ENCODE results near the gene RRP36.

Gene RRP36

GRCh38 chr6:43058531-43058930, 37.1 kb downstream of the RRP36 start:
- Histone ChIP-seq H3K9me2 (replicated peaks; ENCODE audit: insufficient read depth, low read length) (no peaks in the 10 kb centered on the region), H3K4me2 (ENCODE audit: low read depth, low read length, poor library complexity, severe bottlenecking) (peak overlapping the region; percentile 85), H4K20me1 (ENCODE audit: low read depth, low read length) (no peaks in the 10 kb centered on the region), H3K27me3 (ENCODE audit: low read length) (no peaks in the 10 kb centered on the region), H3K27ac (ENCODE audit: low read depth, low read length) (no peak overlapping the region), H2AFZ (ENCODE audit: low read depth, low read length, severe bottlenecking) (no peak overlapping the region), H3K4me3 (ENCODE audit: insufficient read depth, low read length, poor library complexity, severe bottlenecking) (peak overlapping the region; percentile 87), H3K9ac (ENCODE audit: low read length) (peak overlapping the region; percentile 86), H3K36me3 (ENCODE audit: low read length) (no peaks in the 10 kb centered on the region), H3K9me3 (ENCODE audit: insufficient read depth, low read length) (no peaks in the 10 kb centered on the region), H3F3A (ENCODE audit: insufficient read depth) (0 out of 2 replicates have a peak, but pooled peaks cover 4% of the 10 kb centered on the region), H3K79me2 (ENCODE audit: insufficient read depth, low read length) (peaks cover 15% of the 10 kb centered on the region)
- TF ChIP-seq EZH2phosphoT487 (conservative IDR thresholded peaks at IDR 0.05; ENCODE audit: low read length) = no peak
- TF ChIP-seq, protein P1, sequence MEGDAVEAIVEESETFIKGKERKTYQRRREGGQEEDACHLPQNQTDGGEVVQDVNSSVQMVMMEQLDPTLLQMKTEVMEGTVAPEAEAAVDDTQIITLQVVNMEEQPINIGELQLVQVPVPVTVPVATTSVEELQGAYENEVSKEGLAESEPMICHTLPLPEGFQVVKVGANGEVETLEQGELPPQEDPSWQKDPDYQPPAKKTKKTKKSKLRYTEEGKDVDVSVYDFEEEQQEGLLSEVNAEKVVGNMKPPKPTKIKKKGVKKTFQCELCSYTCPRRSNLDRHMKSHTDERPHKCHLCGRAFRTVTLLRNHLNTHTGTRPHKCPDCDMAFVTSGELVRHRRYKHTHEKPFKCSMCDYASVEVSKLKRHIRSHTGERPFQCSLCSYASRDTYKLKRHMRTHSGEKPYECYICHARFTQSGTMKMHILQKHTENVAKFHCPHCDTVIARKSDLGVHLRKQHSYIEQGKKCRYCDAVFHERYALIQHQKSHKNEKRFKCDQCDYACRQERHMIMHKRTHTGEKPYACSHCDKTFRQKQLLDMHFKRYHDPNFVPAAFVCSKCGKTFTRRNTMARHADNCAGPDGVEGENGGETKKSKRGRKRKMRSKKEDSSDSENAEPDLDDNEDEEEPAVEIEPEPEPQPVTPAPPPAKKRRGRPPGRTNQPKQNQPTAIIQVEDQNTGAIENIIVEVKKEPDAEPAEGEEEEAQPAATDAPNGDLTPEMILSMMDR (IDR thresholded peaks at IDR 0.05; ENCODE audit: insufficient read depth, low read length, poor library complexity, severe bottlenecking) = no peak

DNA sequence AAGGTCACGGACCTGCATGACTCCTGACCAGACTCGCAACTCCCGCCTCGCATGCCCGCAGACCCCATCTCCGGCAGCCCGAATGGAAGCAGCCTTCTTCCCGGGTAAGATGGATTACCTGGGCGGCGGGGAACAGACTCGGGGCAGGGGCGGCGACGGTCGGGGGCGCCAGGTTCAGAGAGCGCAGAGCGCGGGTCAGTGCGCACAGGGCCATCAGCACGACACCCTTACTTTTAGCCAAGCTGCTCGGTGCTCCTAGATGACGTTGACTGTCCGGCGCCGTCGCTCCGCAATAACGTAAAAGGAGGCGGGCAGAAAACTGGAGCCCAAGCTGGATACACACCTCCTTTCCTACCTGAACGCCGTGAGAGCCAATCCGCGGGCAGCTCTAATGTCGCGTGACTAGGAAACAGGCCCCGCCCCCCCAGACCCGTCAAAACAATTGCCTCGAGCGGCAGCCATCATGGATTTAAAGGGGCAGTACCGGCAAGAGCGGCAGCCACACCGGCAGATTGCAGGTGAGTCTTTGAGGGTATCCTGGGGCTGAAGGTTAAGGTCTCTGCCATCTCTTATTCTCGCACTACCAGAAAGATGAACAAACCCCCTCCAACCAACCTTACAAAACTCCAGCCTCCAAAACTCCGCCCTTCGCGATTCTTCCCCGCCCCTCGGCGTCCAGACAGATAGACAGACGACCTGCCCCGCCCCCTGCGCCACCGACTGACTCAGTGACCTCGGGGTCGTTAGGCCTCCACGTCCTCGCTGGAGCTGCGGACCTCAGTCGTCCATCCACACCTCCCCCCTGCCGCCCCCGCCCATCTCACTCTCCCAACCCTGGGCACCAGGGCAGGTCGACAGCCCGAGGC, 38.0 kb downstream of the RRP36 start, which contains the start of the genes KLC4 and MRPL2:
KLC4 (plus strand) TSS at position 464 of the 866 bp plus-strand sequence. CDS start 1,705 bp downstream, outside the sequence.
MRPL2 (minus strand) TSS at position 267 of the 866 bp plus-strand sequence; CDS start at position 214, 53 bp downstream.
- Histone ChIP-seq H3K4me3 (ENCODE audit: insufficient read depth, low read length, poor library complexity, severe bottlenecking) (peak within 1 kb of the TSS; percentile 87), H3K9me3 (ENCODE audit: insufficient read depth, low read length) (no peaks in the 10 kb centered on the region), H3K9ac (ENCODE audit: low read length) (peak within 1 kb of the TSS; percentile 86), H3F3A (ENCODE audit: insufficient read depth) (0 out of 2 replicates have a peak, but pooled peaks cover 1% of the 10 kb centered on the region), H3K4me2 (ENCODE audit: low read depth, low read length, poor library complexity, severe bottlenecking) (peak within 1 kb of the TSS; percentile 85), H3K27me3 (ENCODE audit: low read length) (no peaks in the 10 kb centered on the region), H2AFZ (ENCODE audit: low read depth, low read length, severe bottlenecking) (peak within 1 kb of the TSS; percentile 85), H3K27ac (ENCODE audit: low read depth, low read length) (peak within 1 kb of the TSS; percentile 45; the same call in 1 of the 2 replicates), H3K9me2 (replicated peaks; ENCODE audit: insufficient read depth, low read length) (no peaks in the 10 kb centered on the region), H3K36me3 (ENCODE audit: low read length) (no peaks in the 10 kb centered on the region), H4K20me1 (ENCODE audit: low read depth, low read length) (no peaks in the 10 kb centered on the region), H3K79me2 (ENCODE audit: insufficient read depth, low read length) (peaks cover 15% of the 10 kb centered on the region)
- TF ChIP-seq, protein P1 (IDR thresholded peaks at IDR 0.05; ENCODE audit: insufficient read depth, low read length, poor library complexity, severe bottlenecking) = no peak
- TF ChIP-seq EZH2phosphoT487 (conservative IDR thresholded peaks at IDR 0.05; ENCODE audit: low read length) = no peak

DNA sequence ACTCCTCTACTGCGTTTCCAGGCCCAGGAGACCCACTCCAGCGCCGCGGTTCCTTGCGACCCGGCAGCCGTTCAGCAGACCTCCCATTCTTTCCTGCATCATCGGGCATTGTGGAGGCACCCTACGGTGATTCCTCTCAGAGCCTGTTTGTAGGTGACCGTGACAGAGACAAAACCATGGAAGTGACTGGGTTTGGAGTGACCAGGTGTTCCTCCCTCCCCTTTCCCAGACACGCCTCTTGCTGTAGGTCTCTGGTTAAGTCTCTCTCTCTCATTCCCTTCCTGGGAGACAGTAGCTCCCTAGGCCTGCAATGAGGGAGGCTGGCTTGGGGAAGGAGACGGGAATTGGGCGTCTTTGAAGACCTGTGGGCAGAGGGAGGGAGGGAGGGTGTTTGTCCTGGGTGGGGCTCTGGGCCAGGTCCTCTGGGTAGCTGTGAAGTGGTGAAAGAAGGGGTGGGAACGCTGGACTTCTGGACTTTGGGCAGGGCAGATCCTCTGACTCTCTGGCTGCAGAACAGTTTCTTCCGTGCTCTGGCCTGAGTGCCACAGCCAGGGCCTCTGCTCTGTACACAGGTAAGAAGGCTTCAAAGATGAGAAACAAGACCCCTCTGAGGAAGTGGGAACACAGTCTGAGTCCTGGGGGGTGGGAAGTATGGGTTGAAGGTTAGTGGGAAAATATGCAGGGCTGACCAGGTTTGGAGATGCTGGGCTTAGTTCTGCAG, 38.8 kb downstream of the RRP36 start:
- no peak for TF ChIP-seq EZH2phosphoT487 (conservative IDR thresholded peaks at IDR 0.05; ENCODE audit: low read length)
- TF ChIP-seq, protein P1 (IDR thresholded peaks at IDR 0.05; ENCODE audit: insufficient read depth, low read length, poor library complexity, severe bottlenecking) = no peak
- Histone ChIP-seq H4K20me1 (ENCODE audit: low read depth, low read length) (no peaks in the 10 kb centered on the region), H3K27ac (ENCODE audit: low read depth, low read length) (no peak overlapping the region)

More for the DNA sequence above, 38.8 kb downstream of the RRP36 start:
- Histone ChIP-seq H3K9me2 (replicated peaks; ENCODE audit: insufficient read depth, low read length) (no peaks in the 10 kb centered on the region), H3K4me3 (ENCODE audit: insufficient read depth, low read length, poor library complexity, severe bottlenecking) (peak overlapping the region; percentile 87), H3K79me2 (ENCODE audit: insufficient read depth, low read length) (peaks cover 15% of the 10 kb centered on the region), H3K36me3 (ENCODE audit: low read length) (no peaks in the 10 kb centered on the region), H3K9me3 (ENCODE audit: insufficient read depth, low read length) (no peaks in the 10 kb centered on the region), H3K4me2 (ENCODE audit: low read depth, low read length, poor library complexity, severe bottlenecking) (peak overlapping the region; percentile 71), H3F3A (ENCODE audit: insufficient read depth) (no peaks in the 10 kb centered on the region), H2AFZ (ENCODE audit: low read depth, low read length, severe bottlenecking) (peak overlapping the region; percentile 85), H3K27me3 (ENCODE audit: low read length) (no peaks in the 10 kb centered on the region), H3K9ac (ENCODE audit: low read length) (peak overlapping the region; percentile 86)
